ENCODE data around the gene ATF3.

ATF3 gene

DNA sequence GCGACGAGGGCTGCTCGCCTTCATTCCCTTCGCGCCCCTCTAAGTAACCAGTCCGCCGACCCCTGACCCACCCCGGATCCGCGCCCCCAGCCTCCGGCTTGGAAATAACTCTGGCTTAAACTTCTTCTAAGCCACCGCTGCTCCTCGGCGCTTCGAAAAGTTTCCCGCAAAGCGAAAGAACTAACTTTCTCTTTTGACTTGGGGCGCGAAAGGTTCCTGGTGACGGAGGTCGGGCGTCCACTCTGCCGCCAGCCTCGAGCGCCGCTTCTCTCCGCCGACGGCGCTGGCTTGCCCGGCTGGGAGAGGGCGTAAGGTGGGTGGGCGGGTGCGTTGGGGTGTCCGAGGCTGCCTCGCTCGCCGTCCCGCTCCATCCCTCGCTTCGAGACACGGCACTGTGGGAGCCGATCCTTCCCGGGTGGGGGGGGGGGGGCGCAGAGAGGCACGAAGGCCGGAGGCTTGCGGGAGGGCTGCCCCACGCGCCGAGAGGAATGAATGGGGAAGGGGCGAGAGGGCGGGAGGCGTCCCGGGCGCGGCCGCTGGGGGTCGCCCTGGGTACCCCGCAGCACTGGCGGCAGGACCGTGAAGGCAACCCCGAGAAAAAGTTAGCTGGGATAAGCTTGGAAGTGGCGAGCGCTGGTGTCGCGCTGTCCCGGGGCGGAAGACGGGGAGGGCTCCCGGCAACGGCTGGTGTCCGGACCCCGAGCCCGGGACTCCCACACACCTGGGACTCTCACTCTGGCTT, 569 bp downstream of the ATF3 start:
- DNase-seq (ENCODE audit: low read depth) = no peak

DNA sequence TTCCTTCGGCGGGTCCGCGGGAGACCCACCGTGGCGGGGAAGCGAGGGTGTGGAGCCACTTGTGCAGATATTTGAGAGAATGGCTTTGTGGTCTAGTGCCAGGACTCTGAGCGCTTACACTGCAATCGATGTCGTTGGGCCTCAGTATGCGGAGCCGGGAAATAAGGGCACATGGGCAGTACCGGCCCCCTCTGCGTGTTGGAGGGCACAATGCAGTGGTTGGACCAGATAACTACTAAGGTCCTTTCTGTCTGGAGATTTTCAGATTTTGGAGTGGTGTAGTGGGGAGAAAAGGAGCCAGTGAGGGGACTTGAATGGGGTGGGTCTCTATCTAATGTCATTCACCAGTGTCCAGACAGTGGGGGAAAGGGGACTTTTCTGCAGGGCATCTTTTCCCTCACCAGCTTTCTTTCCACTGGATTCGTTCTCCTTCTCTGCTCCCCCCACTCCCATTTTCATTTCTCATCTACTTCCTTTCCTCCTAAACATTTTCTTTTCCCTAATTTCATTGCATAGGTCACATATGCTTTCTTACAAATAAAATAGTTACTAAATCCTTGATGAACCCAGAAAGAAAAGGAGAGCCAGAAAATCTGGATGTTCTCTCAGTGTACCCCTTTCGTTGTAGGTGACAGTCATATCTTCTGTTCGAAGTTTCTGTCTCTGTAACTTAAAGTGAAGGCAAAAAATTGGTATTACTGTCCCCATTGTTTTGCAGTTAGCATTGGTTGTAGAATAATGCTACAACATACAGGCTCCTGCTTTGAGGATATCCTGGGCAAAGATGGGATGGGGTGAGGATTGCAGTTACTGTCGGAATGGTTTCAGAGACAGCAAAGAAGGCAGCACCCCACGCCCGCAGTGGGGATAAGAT, 1.4 kb downstream of the ATF3 start:
- no peak for DNase-seq (ENCODE audit: low read depth)

DNA sequence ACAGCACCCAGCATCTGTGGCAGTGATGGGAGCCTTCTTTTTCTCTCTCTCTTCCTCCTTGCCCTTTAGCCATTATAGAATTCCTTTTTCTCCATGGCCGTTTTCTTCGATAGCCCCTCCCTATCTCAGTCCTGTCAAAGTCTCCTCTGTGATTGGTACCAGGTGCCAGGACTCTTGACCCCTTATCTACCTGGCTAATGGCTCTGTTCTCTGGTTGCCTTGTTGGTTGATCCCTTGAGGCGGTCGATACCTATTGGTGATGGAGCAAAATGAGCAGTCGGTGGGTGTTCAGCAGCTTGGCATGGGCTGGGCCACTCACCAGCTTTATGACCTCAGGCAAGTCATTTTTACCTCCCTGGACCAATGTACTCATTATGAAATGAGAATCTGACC, 2.0 kb downstream of the ATF3 start:
- no peak for DNase-seq (ENCODE audit: low read depth)

DNA sequence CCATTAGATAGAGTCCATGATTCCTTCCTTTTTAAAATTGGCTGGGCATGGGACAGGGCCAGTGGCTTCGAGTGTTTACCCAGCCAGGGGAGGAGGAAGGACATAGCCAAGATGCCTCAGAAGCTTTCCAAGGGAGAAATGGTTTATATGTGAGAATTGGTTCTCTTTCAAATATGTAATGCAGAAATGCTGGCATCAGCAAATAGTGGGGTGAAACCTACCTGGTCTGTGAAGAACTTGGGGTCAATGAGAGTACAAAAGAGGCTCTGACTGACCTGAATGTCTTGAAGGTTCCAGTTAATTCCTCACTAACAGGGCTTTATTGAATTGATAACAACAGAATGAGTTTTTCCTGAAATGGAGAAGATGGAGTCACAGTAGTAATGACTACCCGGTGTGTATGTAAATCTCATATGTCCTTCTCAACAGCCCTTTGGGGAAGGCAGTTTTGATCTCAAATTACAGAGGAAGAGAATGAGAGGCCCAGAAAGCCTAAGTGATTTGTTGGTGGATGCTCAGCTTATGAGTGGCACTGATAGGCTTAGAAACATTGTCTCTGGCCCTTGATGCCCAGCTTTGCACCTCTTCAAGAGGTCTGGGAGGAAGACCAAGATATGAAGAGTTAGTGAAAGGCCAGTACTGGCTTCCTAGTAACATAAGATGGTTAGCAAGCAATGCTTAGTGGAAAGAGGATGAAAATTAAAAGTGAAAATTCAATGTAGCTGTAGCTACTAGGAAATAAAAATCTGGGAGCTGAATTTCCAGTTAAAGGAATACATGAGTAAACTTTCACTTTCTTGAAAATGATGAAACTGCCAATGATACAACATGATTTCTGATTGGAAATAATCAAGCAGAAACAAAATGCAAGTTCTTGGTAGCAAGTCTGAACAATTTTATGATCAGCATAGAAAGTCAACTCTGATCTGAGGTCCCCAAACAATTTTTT, 2.7 kb downstream of the ATF3 start:
- no peak for DNase-seq (ENCODE audit: low read depth)

DNA sequence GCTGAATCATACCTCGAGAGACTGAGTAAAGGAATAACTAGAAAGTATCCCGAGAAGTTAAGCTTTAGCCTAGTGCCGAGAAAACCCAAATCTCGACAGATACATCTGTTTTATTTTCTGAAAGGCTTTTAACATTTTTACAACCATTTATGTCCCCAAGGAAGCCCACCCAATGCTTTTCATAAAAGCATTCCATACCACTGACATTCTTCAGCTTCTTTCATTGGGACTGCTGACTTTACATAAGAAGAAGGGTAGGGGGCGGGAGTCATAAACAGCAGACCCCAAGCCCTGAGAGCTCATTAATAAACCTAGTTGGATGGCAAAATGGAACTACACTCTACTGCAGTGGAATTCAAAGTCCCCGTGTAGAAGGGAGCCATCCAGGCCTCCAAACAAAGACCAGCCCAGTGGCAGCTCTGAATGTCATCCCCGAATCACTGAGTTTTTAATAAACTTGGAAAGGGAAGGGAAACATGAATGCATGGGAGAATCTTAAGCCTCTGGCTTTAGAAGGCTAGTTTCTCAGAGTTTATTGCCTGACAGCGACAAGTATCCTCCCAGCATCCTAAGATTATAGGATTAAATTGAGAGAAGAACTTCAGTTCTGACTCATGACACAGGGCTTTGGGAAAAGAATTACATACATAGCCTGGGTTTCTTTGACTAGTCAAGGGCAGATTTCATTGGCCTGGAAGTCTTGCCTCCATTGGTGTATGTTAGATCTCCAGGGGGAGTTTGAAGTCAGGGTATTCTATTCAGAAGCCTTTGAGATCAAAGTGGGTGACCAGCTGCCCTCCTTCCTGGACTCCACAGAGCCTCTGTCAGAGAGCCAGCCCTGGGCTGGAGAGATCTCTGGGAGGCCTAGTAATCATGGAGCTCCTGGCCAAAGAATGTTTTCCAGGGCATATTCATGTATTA, 3.7 kb downstream of the ATF3 start:
- DNase-seq (ENCODE audit: low read depth) = no peak

DNA sequence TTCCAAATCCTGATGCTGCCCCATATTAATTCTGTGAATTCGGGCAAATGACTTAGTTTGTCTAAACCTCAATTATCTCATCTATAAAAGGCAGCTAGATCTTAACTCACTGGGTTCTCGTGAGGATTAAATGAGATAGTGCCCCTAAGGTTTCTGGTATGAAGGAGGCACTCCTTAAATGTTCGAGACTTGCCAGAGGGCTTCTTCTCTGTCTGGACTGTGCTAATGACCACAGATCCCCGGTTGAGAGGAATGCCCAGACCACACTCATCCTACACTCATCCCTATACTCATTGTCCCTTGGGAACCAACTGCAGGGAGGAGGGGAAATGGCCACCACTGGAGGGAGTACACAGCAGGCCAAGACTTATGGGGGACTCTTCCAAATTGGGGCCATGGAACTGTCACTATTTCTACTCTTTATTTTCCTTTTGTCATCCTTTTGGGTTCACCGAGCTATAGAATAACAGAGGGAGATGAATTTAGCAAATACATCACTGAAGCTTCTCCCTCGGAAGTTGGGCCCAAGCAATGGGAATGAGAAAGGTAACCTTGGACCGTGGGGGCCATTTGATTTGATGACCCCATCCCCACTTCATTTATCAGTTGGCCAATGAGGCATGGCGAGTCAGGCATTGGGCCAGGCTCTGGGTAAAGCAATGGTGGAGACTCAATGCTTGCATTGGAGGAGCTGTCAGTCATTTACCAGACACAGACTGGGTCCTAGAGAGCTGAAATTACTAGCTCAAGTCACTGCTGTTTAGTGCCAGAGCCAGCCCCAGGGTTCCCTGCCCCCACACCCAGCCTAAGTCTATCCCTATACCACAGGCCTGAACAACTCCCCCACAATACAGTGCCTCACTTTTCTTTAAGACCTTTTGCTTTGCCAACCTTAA, 5.1 kb downstream of the ATF3 start:
- no peak for DNase-seq (ENCODE audit: low read depth)

DNA sequence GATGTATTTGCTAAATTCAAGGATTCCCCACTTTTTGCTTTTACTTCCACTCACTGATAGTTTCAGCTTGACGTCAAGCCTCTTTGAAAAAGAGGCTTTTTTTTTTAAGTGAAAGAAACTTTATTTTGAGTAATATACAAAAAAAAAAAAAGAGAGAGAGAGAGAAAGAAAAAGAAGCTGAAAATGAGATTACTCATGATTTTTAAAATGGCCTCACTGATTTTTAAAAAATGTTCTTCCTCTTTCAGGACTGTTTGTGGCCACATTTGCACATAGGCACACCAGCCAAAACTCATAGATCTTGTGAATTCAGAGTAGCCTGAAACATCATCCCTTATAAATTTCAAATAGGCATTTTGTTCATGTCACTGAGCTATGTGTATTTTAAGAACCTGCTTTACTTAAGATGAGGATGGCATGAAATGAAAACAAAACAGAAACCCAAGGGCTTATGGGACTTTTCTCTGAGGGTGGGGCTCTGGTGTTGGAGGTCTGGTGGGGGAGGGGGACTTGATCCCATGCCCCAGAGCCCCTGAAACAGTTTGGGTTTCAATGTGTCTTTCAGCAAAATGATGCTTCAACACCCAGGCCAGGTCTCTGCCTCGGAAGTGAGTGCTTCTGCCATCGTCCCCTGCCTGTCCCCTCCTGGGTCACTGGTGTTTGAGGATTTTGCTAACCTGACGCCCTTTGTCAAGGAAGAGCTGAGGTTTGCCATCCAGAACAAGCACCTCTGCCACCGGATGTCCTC, 6.1 kb downstream of the ATF3 start:
- DNase-seq (ENCODE audit: low read depth) = no peak

DNA sequence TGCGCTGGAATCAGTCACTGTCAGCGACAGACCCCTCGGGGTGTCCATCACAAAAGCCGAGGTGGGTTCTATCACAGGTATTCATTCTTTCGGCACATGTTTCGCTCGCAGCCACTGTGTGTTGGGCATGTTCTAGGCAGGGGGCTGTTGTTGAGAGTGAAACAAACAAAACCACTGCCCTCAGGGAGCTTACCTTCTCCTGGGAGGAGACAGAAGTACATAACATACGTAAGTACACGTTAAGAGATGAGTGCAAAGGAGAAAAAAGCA, 6.6 kb downstream of the ATF3 start:
- DNase-seq (ENCODE audit: low read depth) = no peak

DNA sequence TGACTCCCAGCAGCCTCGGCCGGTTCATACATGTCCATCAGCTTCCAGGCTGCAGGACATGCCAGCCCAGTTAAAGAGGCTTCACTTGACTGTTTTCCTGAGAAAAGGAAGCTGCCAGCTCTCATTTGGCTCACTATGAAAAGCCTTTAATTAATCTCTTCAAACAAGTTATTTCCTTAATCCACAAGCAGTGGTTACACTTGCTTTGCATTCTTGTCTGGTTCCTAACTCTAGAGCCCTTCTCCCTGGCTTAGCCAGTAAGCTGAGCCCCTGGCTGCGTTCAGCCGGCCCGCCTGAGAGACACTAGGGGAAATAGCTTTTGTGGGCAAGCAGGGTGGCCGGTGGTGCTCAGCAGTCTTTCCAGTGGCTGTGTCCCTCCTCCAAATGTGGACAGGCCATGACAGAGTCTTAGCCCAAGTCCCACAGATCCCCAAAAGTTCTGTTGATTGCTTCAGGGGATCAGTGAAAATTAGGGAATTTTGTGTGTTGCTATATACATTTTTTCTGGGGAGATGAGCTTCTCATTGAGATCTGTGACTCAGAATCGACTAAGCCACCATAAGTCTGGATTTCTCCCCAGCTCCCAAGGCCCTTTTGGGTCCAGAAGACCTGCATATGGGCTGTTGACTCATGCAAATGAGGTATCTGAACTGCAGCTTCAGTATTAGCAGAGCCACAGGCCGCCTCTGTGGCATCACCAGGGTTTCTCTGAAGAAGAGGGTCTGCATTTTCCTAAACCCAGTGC, 10.1 kb downstream of the ATF3 start:
- DNase-seq (ENCODE audit: low read depth) = no peak

DNA sequence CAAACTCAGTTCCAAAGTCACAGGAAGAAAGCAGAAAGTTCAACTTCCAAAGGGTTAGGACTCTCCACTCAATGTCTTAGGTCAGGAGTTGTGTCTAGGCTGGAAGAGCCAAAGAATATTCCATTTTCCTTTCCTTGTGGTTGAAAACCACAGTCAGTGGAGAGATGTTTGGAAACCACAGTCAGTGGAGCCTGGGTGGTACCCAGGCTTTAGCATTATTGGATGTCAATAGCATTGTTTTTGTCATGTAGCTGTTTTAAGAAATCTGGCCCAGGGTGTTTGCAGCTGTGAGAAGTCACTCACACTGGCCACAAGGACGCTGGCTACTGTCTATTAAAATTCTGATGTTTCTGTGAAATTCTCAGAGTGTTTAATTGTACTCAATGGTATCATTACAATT, 11.7 kb downstream of the ATF3 start:
- DNase-seq (ENCODE audit: low read depth) = no peak

DNA sequence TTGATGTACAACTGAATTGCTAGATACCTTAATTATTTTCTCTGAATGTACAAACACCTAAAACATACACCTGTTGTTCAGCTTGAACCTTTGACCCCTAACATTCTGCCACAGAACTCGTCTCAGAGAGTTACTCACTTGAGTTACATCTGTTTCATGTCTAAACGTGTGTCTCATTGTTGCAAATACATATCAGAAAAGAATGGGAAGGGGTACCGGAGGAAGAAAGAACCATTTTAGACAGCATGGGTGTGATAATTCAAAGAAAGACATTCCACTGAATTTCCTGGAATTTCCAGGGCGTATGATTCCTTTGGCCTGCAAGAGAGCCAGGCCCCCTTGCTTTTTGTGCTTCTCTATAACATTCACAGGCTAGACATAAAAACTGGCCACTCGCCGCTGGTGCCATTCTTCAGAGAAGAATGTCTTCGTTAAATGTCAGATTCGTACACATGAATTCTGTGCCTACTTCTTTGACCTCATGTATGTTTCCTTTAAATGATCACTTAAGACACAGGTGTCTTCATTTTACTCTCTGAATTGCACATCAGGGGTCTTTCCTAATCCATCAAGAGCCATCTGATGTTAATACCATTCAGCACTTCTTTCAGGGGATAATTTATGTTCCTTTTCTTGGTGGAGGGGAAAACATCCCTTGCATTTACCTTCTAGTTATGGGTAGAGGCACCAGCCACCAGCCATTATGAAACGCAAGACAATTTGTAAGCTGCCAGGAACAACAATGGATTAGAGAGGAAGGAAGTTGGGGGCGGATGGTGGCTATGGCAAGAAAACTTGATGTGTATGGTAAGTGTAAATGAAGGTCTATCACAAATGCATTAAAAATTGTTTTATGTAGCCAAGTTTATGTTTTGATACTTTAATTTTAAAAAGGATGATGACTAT, 12.7 kb downstream of the ATF3 start:
- no peak for DNase-seq (ENCODE audit: low read depth)

DNA sequence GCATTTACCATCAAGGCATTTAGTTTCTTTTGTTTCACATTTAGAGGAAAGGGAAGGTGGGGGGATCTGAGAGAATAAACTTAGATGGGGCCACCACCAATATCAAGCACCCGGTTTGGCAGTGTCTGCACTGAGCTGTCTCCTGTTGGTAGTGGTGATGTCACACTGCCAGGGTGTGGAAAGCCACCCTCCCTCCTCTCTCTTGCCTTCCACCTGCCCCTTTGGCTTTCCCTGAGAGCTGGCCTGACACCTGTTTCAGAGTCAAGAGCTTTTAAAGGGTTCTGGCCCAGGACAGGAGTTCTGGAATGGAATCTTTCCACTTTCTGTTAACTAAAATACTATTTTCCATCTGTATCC, 13.4 kb downstream of the ATF3 start:
- no peak for DNase-seq (ENCODE audit: low read depth)

DNA sequence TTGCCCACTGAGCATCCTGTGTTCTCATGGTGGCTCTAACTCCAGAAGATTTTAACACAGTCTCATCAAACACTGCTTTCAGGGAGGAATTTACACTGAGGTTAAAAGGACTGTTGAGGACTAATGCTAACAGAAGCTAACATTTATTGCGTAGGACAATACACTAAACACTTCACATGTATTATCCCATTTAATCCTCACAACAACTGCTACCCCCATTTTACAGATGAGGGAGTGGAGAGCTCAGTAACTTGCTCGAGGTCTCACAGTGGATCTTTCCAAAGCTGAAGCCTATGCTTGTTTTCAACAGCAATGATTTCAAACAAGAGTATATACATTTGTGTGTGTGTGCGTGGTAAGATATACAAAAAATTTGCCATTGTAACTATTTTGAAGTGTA, 13.9 kb downstream of the ATF3 start:
- no peak for DNase-seq (ENCODE audit: low read depth)

DNA sequence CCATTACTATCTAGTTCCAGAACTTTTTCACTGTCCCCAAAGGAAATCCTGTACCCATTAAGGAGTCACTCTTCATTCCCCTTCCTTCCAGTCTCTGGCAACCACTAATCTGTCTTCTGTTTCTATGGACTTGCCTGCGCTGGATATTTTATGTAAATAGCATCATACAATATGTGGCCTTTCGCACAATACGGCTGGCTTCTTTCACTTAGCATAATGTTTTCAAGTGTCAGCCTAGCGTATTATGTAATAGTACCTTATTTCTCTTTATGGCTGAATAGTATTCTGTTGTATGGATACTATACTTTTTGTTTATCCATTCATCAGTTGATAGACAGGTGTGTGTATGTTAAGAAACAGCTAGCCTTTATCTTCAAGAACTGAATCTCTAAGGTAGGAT, 14.3 kb downstream of the ATF3 start:
- no peak for DNase-seq (ENCODE audit: low read depth)

DNA sequence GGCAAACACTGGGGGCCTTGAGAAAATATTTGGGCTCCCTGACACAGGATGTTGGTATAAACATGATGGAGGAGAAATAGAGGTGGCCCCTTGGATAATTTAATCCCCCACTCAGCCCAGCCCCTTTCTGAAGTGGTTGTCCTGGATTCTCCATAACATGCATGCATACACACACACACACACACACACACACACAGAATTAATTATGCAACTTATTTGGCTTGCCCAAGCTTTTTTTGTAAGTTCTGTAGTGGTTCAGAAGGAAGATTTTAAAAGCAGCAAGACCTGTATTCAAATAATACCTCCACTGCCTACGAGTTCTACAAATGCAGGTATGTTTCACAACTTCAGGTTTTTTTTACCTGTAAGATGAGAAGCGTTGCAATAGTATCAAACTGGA, 15.0 kb downstream of the ATF3 start:
- DNase-seq (ENCODE audit: low read depth) = no peak

DNA sequence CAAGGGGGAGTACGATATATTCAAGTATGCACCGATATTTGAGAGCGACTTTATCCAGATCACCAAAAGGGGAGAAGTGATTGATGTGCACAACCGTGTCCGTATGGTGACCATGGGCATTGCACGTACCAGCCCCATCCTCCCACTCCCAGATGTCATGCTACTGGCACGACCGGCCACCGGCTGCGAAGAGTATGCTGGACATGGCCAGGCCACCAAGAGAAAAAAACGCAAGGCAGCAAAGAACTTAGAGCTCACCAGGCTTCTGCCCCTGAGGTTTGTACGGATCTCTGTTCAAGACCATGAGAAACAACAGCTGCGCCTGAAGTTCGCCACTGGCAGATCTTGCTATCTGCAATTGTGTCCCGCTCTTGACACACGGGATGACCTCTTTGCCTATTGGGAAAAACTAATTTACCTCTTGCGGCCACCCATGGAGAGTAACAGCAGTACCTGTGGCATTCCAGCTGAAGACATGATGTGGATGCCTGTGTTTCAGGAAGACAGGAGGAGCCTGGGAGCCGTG, 16.5 kb downstream of the ATF3 start:
- no peak for DNase-seq (ENCODE audit: low read depth)

DNA sequence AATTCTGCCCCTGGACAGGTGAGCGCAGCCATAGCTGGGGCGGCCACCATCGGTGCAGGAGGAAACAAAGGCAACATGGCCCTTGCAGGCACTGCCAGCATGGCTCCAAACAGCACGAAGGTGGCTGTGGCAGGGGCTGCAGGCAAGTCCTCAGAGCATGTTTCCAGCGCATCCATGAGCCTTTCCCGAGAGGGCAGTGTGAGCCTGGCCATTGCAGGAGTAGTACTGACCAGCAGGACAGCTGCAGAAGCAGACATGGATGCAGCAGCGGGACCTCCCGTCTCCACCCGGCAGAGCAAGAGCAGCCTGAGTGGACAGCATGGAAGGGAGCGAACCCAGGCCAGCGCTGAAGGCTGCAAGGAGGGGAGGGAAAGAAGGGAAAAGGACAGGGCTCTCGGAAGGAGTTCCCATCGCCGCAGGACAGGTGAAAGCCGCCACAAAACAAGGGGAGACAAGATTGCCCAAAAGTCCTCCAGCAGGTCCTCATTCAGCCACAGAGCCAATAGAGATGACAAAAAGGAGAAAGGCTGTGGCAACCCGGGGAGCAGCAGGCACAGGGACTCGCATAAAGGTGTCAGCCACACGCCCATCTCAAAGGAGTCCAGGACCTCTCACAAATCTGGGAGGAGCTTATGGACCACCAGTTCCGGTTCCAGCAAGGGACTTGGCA, 17.4 kb downstream of the ATF3 start:
- DNase-seq (ENCODE audit: low read depth) = no peak
